Astrocyte (in vitro differentiated cells and primary cell): ENCODE data around the gene TTC22. TPM values are rescaled to one million over a fixed set of nuclear protein-coding genes. Genes with fewer than 3 reads are reported as not detected.

ENCODE experiments used
- DNase-seq: peaks from one replicate; pipeline ENCODE4 v3.0.0-alpha.2; 2010; ENCODE audit warnings: low read depth
- FAIRE-seq: peaks from 2 replicates; lab custom pipeline; 2011; peaks lifted over from hg19 to GRCh38; lab: Jason Lieb, UNC
- H2AFZ ChIP-seq: 2 replicates; pipeline ENCODE4 v1.6.0; 2012; ENCODE audit warnings: low read depth, low read length, inconsistent platforms
- H3K27ac ChIP-seq: 2 replicates; pipeline ENCODE4 v1.5.1; 2011; ENCODE audit warnings: low read depth, low read length, inconsistent platforms
- H3K27me3 ChIP-seq: 2 replicates; pipeline ENCODE4 v1.6.0; 2011; ENCODE audit warnings: low read length, inconsistent platforms; ENCODE audit not compliant: insufficient read depth
- H3K36me3 ChIP-seq: 2 replicates; pipeline ENCODE4 v1.5.1; 2011; ENCODE audit warnings: low read length, inconsistent platforms; ENCODE audit not compliant: insufficient read depth
- H3K4me1 ChIP-seq: 2 replicates; pipeline ENCODE4 v1.5.1; 2011; ENCODE audit warnings: low read length, inconsistent platforms; ENCODE audit not compliant: insufficient read depth
- H3K4me2 ChIP-seq: 2 replicates; pipeline ENCODE4 v1.6.0; 2012; ENCODE audit warnings: low read length, inconsistent platforms
- H3K4me3 ChIP-seq: 2 replicates; pipeline ENCODE4 v1.5.1; 2011; ENCODE audit warnings: low read depth, mild to moderate bottlenecking, low read length, inconsistent platforms; ENCODE audit not compliant: insufficient read depth
- H3K79me2 ChIP-seq: 2 replicates; pipeline ENCODE4 v1.6.0; 2012; ENCODE audit warnings: mild to moderate bottlenecking, low read length, inconsistent platforms; ENCODE audit not compliant: insufficient read depth
- H3K9ac ChIP-seq: 2 replicates; pipeline ENCODE4 v1.6.0; 2012; ENCODE audit warnings: mild to moderate bottlenecking, low read length, inconsistent platforms
- H3K9me3 ChIP-seq: 2 replicates; pipeline ENCODE4 v1.5.1; 2012; ENCODE audit warnings: low read depth, mild to moderate bottlenecking, low read length, inconsistent platforms; ENCODE audit not compliant: insufficient read depth
- H4K20me1 ChIP-seq: 2 replicates; pipeline ENCODE4 v1.6.0; 2012; ENCODE audit warnings: low read length, inconsistent platforms; ENCODE audit not compliant: insufficient read depth
- H3K27ac Mint-ChIP-seq: one replicate; pipeline ENCODE4 v1.8.0; 2021; ENCODE audit warnings: mild to moderate bottlenecking, mixed read lengths; ENCODE audit not compliant: unreplicated experiment
- H3K27me3 Mint-ChIP-seq: one replicate; pipeline ENCODE4 v1.8.0; 2021; ENCODE audit warnings: low read depth, mixed read lengths; ENCODE audit not compliant: unreplicated experiment
- H3K36me3 Mint-ChIP-seq: one replicate; pipeline ENCODE4 v1.8.0; 2021; ENCODE audit warnings: low read depth, mixed read lengths; ENCODE audit not compliant: unreplicated experiment
- H3K4me1 Mint-ChIP-seq: one replicate; pipeline ENCODE4 v1.8.0; 2021; ENCODE audit warnings: low read depth, mixed read lengths; ENCODE audit not compliant: unreplicated experiment
- H3K4me3 Mint-ChIP-seq: one replicate; pipeline ENCODE4 v1.8.0; 2021; ENCODE audit warnings: mild to moderate bottlenecking, moderate library complexity, mixed read lengths; ENCODE audit not compliant: unreplicated experiment
- H3K9me3 Mint-ChIP-seq: one replicate; pipeline ENCODE4 v1.8.0; 2021; ENCODE audit warnings: mild to moderate bottlenecking, mixed read lengths; ENCODE audit not compliant: unreplicated experiment
- EZH2 ChIP-seq: IDR thresholded peaks from 2 replicates; pipeline ENCODE4 v1.6.1; 2012; ENCODE audit warnings: mild to moderate bottlenecking, low read length, inconsistent platforms; ENCODE audit not compliant: insufficient read depth
- total RNA-seq: library from RNA; stranded (reverse); gene quantifications from 2 replicates; pipeline ENCODE4 v1.2.1, GENCODE V29; 2021
- TF ChIP-seq, protein P1 (sequence below): IDR thresholded peaks from 2 replicates; pipeline ENCODE4 v1.5.1; 2011; ENCODE audit warnings: low read depth, mild to moderate bottlenecking, inconsistent platforms, low read length, moderate library complexity; ENCODE audit not compliant: insufficient read depth

TTC22 gene
- total RNA-seq, 1 donor from 2014 or later: not detected

DNA sequence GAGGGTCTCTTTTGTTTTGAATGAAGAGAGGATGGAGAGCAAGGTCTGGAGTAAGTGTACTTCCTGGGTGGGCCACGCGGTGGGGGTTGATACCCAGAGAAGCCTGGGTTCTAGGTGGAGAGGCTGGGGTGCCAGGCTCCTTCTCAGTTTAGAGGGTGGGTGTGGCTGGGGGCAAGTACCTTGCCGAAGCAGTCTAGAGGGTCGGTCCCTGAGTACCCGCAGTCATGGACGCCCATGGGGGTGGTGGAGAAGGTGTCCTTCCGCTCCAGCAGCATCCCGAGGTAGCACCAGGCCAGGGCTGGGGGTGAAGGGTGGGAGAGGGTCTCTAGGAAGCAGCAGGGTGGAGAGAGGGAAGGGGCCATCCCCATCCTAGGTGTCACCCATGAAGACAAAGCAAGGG, 14.3 kb downstream of the TTC22 start:
- Mint-ChIP-seq H3K27me3 (peaks cover 62% of the 10 kb centered on the region), H3K27ac (no peak overlapping the region), H3K4me3 (no peak overlapping the region), H3K4me1 (no peaks in the 10 kb centered on the region), H3K9me3 (peaks cover 7% of the 10 kb centered on the region), H3K36me3 (no peaks in the 10 kb centered on the region)
- DNase-seq (no peak), FAIRE-seq (no peak)
- Histone ChIP-seq H3K4me2 (no peak overlapping the region), H3K9ac (no peak overlapping the region), H3K36me3 (no peaks in the 10 kb centered on the region), H3K79me2 (no peaks in the 10 kb centered on the region), H3K27ac (no peak overlapping the region), H2AFZ (no peak overlapping the region), H3K9me3 (peaks cover 1% of the 10 kb centered on the region), H3K4me3 (no peak overlapping the region), H3K4me1 (no peaks in the 10 kb centered on the region), H3K27me3 (peaks cover 28% of the 10 kb centered on the region), H4K20me1 (no peaks in the 10 kb centered on the region)
- TF ChIP-seq EZH2: no peak
- TF ChIP-seq, protein P1, sequence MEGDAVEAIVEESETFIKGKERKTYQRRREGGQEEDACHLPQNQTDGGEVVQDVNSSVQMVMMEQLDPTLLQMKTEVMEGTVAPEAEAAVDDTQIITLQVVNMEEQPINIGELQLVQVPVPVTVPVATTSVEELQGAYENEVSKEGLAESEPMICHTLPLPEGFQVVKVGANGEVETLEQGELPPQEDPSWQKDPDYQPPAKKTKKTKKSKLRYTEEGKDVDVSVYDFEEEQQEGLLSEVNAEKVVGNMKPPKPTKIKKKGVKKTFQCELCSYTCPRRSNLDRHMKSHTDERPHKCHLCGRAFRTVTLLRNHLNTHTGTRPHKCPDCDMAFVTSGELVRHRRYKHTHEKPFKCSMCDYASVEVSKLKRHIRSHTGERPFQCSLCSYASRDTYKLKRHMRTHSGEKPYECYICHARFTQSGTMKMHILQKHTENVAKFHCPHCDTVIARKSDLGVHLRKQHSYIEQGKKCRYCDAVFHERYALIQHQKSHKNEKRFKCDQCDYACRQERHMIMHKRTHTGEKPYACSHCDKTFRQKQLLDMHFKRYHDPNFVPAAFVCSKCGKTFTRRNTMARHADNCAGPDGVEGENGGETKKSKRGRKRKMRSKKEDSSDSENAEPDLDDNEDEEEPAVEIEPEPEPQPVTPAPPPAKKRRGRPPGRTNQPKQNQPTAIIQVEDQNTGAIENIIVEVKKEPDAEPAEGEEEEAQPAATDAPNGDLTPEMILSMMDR: no peak

- Mint-ChIP-seq H3K9me3 (peaks cover 3% of the 10 kb centered on the region), H3K27ac (no peak overlapping the region), H3K4me1 (no peaks in the 10 kb centered on the region), H3K4me3 (no peak overlapping the region), H3K27me3 (peaks cover 71% of the 10 kb centered on the region), H3K36me3 (no peaks in the 10 kb centered on the region)
- H3K36me3 ChIP-seq: no peaks in the 10 kb centered on the region
- H3K79me2 ChIP-seq: no peaks in the 10 kb centered on the region
- no peak for DNase-seq
- no peak for FAIRE-seq
- no peak overlapping the region for H3K9ac ChIP-seq
- no peak overlapping the region for H3K27ac ChIP-seq
- H3K9me3 ChIP-seq: no peaks in the 10 kb centered on the region
- H3K4me1 ChIP-seq: peaks cover 3% of the 10 kb centered on the region
- H2AFZ ChIP-seq: no peak overlapping the region
- H3K4me3 ChIP-seq: no peak overlapping the region
- H4K20me1 ChIP-seq: no peaks in the 10 kb centered on the region
- H3K27me3 ChIP-seq: peaks cover 40% of the 10 kb centered on the region
- no peak for TF ChIP-seq EZH2
- TF ChIP-seq, protein P1: no peak
- no peak overlapping the region for H3K4me2 ChIP-seq
Observed at GRCh38 chr1:54784066-54784465, 17.1 kb downstream of the TTC22 start.

DNA sequence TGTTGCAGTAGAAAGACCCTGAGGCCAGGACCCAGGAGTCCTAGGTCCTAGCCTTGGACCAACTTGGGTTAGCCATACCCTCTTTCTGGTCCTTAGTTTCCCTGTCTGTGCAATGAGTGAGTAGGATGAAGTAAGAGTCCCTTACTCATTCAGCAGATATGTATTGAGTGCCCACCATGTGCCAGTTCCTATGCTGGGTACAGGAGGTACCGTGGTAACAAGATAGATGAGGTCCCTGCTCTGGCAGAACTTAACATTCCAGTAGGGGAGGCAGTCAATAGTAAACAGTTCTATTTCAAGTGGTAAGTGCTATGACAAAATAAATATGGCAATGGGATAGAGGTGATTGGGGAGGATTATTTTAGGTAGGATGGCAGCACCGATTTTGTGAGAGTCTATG, 18.5 kb downstream of the TTC22 start:
- Mint-ChIP-seq H3K27me3 (peaks cover 75% of the 10 kb centered on the region), H3K4me3 (no peak overlapping the region), H3K9me3 (peaks cover 5% of the 10 kb centered on the region), H3K36me3 (no peaks in the 10 kb centered on the region), H3K4me1 (no peaks in the 10 kb centered on the region), H3K27ac (no peak overlapping the region)
- Histone ChIP-seq H3K4me1 (peaks cover 3% of the 10 kb centered on the region), H3K4me2 (no peak overlapping the region), H3K27ac (no peak overlapping the region), H3K4me3 (no peak overlapping the region), H3K9me3 (no peaks in the 10 kb centered on the region), H2AFZ (no peak overlapping the region), H3K9ac (no peak overlapping the region), H3K27me3 (peaks cover 47% of the 10 kb centered on the region), H3K79me2 (no peaks in the 10 kb centered on the region), H4K20me1 (no peaks in the 10 kb centered on the region), H3K36me3 (no peaks in the 10 kb centered on the region)
- FAIRE-seq (no peak), DNase-seq (no peak)
- TF ChIP-seq, protein P1: no peak
- TF ChIP-seq EZH2: no peak
